Psoas muscle (tissue), 8 donors: ENCODE data around the gene CRACDL. TPM values are rescaled to one million over a fixed set of nuclear protein-coding genes. Genes with fewer than 3 reads are reported as not detected.

ENCODE experiments used
- ATAC-seq, 4 donors: fragments of 200-7000 bp; cut with Tn5 transposase; one replicate each; pipeline ENCODE4 v1.9.1; 2020; ENCODE audit warnings: moderate library complexity in 3 of 4, mild to moderate bottlenecking in 2 of 4
- DNase-seq, 2 donors: peaks; one replicate each; pipeline ENCODE4 v3.0.0-alpha.2; 2020
- H3K27ac ChIP-seq: fragments of 200-600 bp; one replicate; pipeline ENCODE4 v1.8.0; 2022
- H3K27me3 ChIP-seq, 3 donors: fragments of 200-600 bp in 1 of 3; one replicate each; pipeline versions ENCODE4 v1.6.1 to v1.8.0; 2013 to 2022; ENCODE audit warnings: low read length in 2 of 3, mild to moderate bottlenecking in 2 of 3, moderate library complexity in 1 of 3; ENCODE audit not compliant: insufficient read depth in 3 of 3
- H3K36me3 ChIP-seq, 2 donors: fragments of 200-600 bp in 1 of 2; one replicate each; pipeline versions ENCODE4 v1.6.1 to v1.8.0; 2013 to 2022; ENCODE audit warnings: low read depth in 1 of 2, mild to moderate bottlenecking in 1 of 2, moderate library complexity in 1 of 2; ENCODE audit not compliant: insufficient read depth in 1 of 2
- H3K4me1 ChIP-seq: fragments of 200-600 bp; one replicate; pipeline ENCODE4 v1.8.0; 2022
- H3K4me3 ChIP-seq: fragments of 200-600 bp; one replicate; pipeline ENCODE4 v1.8.0; 2022; ENCODE audit warnings: mild to moderate bottlenecking
- H3K9me3 ChIP-seq: fragments of 200-600 bp; one replicate; pipeline ENCODE4 v1.8.0; 2022
- WGBS, 3 donors: extraction: QIAGEN DNeasy Blood & Tissue Kit; methylation state at CpG; one replicate each; pipeline versions ENCODE4 v1.1.6 to v1.1.7; 2013; 5-methylcytosine and 5-hydroxymethylcytosine counted together
- intact Hi-C, 2 donors: fragments of 100-400 bp; cut with DNase I; formaldehyde crosslinking; loops; one replicate each; pipeline versions ENCODE4 v1.11.0 to v1.14.2; 2022
- polyA plus RNA-seq, 3 donors: library from polyadenylated mRNA; stranded (reverse); fragments of 200-250 nt; gene quantifications; one replicate each; pipeline ENCODE4 v1.2.3, GENCODE V29; 2013
- total RNA-seq, 4 donors: library from RNA; stranded (reverse); fragmentation: NEBNext Ultra II Directional in 2 of 4; extraction: Animal tissue kit (Norgen Biotek cat#: 25700) in 2 of 4; gene quantifications; one replicate each; pipeline versions ENCODE4 v1.2.1 to v1.2.4, GENCODE V29; 2021 to 2023
- TF ChIP-seq, protein P1 (sequence below): fragments of 200-600 bp; IDR thresholded peaks from one replicate; pipeline ENCODE4 v1.8.0; 2022; ENCODE audit warnings: antibody characterized with exemption
- donor health status: healthy with polysubstance abuse.
- donor health status: DM: no; HTN: no; CAD: no; lungs with moderate emphysema.
- donor health status: Bipolar disorder and iron deficiency.
- donor health status: healthy.
- donor health status: DM: yes; HTN: yes; CAD: no.
- donor health status: DM: no; HTN: no; CAD: no.
- donor health status: DM: no; HTN: no; CAD: no.
- donor health status: DM: yes; HTN: yes; CAD: no.

The CRACDL gene
- total and polyA plus RNA-seq, 7 donors = 0.97 to 3.1 (median 2.3) TPM

DNA sequence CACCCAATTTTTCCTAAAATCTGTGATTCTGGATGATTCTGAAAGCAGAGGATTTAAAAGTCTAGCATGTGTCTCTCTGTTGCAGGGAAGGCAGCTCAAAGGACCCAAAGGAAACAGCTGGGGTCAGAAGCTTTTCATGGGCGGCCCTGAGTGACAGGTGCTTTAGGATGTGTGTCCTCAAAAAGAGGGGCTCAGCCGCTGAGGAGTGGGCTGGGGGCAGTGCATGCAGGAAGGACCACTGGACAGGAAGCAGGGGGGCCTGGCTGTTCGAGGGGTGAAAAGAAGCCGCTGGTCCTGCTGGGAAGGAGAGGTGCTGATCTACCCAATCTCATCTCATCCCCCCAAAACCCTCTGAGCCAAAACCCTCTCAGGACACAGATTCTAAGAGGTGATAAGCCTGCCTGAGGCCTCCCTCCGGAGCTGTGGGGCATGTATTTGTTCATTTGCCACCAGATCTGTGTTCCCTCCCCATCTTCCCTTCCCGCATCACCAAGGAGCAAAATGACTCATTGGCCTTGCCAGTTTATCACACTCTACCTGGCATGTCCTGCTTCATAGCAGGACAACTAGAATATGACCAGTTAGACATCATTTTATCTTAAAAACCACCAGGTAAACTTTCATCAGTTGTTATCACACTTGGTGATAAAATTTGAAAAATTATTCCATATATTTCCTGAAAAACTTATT is 106.3 kb downstream of the CRACDL start:
- WGBS, 3 donors = 67 to 71% (median 70%) methylated on average over 6 of the region's 6 CpGs
- DNase-seq (no peak), ATAC-seq (no peak)

DNA sequence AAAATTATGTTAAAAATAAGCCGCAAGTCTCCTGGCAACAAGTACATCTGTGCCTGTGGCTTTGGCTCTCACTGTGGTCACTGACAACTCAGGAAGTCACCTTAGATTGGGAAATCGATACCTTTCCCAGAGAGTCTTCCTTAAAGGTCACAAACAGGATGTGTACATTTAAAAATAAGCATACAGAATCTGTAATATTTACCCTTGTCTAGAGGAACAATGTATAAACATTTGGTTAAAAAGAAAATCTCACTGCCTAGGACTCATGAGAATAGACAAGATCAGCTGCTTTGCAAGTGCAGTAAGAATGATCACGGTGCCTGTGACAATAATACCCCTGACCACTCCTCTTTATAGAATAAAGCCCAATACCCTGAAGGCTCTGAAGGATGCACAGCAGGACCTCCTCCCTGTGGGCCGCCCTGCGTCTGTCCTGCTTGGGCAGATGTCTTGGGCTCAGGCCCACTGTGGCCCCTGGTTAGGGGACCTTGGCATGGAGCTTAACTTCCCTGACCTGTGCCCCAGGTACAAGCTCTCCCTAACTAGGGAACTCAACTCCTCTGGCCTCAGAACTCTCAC is 107.1 kb downstream of the CRACDL start:
- TF ChIP-seq, protein P1, sequence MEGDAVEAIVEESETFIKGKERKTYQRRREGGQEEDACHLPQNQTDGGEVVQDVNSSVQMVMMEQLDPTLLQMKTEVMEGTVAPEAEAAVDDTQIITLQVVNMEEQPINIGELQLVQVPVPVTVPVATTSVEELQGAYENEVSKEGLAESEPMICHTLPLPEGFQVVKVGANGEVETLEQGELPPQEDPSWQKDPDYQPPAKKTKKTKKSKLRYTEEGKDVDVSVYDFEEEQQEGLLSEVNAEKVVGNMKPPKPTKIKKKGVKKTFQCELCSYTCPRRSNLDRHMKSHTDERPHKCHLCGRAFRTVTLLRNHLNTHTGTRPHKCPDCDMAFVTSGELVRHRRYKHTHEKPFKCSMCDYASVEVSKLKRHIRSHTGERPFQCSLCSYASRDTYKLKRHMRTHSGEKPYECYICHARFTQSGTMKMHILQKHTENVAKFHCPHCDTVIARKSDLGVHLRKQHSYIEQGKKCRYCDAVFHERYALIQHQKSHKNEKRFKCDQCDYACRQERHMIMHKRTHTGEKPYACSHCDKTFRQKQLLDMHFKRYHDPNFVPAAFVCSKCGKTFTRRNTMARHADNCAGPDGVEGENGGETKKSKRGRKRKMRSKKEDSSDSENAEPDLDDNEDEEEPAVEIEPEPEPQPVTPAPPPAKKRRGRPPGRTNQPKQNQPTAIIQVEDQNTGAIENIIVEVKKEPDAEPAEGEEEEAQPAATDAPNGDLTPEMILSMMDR = no peak
- Histone ChIP-seq H3K4me1 (no peaks in the 10 kb centered on the region), H3K27me3 (peaks cover 0 to under 1% (median 0%) of the 10 kb centered on the region in 3 donors), H3K4me3 (no peak overlapping the region), H3K9me3 (no peaks in the 10 kb centered on the region), H3K36me3 (no peaks in the 10 kb centered on the region), H3K27ac (no peak overlapping the region)
- WGBS, 3 donors = 61 to 67% (median 67%) methylated on average over 5 of the region's 5 CpGs
- DNase-seq (no peak), ATAC-seq (no peak)
- intact Hi-C loops = no loop called here

More for the DNA sequence above, 106.3 kb downstream of the CRACDL start:
- no peaks in the 10 kb centered on the region for H3K36me3 ChIP-seq
- H3K4me1 ChIP-seq = no peaks in the 10 kb centered on the region
- no peaks in the 10 kb centered on the region for H3K9me3 ChIP-seq
- no peak overlapping the region for H3K4me3 ChIP-seq
- TF ChIP-seq, protein P1 = no peak
- H3K27ac ChIP-seq = no peak overlapping the region
- H3K27me3 ChIP-seq = no peaks in the 10 kb centered on the region
- intact Hi-C loops = loop anchor here in 1 of 2 donors (10.0 kb wide), 1 partner anchor 415 kb away; no protein-coding TSS in a partner anchor

DNA sequence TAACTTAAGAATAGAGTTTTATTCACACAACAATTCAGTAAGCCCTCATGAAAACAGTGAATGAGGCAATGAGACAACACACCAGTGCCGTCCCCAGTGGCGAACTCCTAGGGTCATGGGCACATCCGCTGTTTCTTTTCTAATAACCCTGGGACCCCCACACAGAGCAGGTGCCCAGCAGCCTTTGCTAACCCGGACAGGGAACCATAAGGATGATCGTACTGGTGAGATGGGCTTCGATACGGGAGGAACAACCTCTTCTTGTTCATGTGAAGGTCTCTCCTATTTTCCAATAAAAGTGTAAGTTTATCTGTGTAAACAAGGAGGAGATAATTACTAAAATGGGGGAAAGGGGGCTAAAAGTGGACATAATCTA is 107.7 kb downstream of the CRACDL start:
- no peak overlapping the region for H3K4me3 ChIP-seq
- H3K4me1 ChIP-seq = no peaks in the 10 kb centered on the region
- intact Hi-C loops = no loop called here
- H3K9me3 ChIP-seq = no peaks in the 10 kb centered on the region
- no peak overlapping the region for H3K27ac ChIP-seq
- H3K36me3 ChIP-seq = no peaks in the 10 kb centered on the region
- 87% methylated on average over 7 of the region's 7 CpGs for WGBS, 3 donors
- no peak for DNase-seq
- TF ChIP-seq, protein P1 = no peak
- ATAC-seq = no peak
- H3K27me3 ChIP-seq = peaks cover 0 to 6% (median 0%) of the 10 kb centered on the region in 3 donors

DNA sequence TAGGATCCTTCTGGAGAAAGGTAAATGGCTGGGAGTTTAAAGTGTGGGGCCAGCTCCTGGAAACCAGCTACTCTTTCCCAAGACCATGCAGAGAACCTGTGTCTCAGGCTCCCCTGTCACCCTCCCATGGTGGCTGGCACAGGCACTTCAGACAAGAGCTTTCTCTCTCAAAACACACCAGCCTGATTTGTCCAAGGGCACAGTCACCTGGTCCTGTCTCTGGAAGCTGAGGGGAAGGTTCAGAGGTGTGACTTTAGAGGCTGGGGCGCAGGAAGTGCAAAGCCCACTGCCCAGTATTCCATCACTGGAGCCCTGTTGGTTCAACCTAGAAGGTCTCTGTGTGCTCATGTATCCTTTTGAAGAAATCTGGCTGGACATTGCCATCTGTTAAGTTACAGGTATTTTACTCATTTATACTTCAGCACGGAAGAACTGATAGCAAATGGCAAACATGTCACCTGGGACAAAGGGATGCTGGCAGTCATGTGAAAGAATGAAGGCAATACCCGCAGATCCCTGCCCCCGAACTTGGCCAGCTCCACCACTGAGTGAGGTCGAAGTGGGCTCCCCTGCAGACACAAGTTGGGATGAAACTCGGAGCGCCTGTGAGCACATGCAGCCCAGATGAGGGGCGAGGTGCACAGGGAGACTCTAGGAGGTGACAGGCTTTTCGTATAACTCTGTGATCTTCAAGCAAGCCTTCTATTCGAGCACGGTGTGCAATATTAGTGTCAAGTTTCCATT is 108.2 kb downstream of the CRACDL start:
- DNase-seq (no peak), ATAC-seq (no peak)
- TF ChIP-seq, protein P1 = no peak
- Histone ChIP-seq H3K27me3 (peaks cover 0 to 11% (median 5%) of the 10 kb centered on the region in 3 donors), H3K27ac (no peak overlapping the region), H3K4me1 (no peaks in the 10 kb centered on the region), H3K4me3 (no peak overlapping the region), H3K9me3 (no peaks in the 10 kb centered on the region), H3K36me3 (no peaks in the 10 kb centered on the region)
- intact Hi-C loops = no loop called here
- WGBS, 3 donors = 78 to 80% (median 79%) methylated on average over 11 of the region's 11 CpGs
